Limb (tissue), 2 donors: ENCODE measurements around the gene SLC7A5.
"Not testable (repeated sequence)": the region's sequence is repeated elsewhere in the genome, so short reads cannot be mapped to it uniquely, and the experiment has no call there.

Experiments used
- DNase-seq, 2 donors: peaks; one replicate each; pipeline ENCODE4 v3.0.0-alpha.2; 2016; ENCODE audit errors: extremely low spot score in 2 of 2

Gene SLC7A5

GRCh38 chr16:87861300-87862099, 7.8 kb downstream of the SLC7A5 start:
- not testable (repeated sequence) for DNase-seq

- peak in 1 of 2 donors; percentile 66 for DNase-seq
Measured at GRCh38 chr16:87860553-87861299, 8.6 kb downstream of the SLC7A5 start.

- not testable (repeated sequence) for DNase-seq
Measured at GRCh38 chr16:87858151-87858993, 10.9 kb downstream of the SLC7A5 start.

GRCh38 chr16:87856791-87857228, 12.5 kb downstream of the SLC7A5 start:
- DNase-seq: no peak

- no peak for DNase-seq
Measured at GRCh38 chr16:87855852-87856715, 13.2 kb downstream of the SLC7A5 start.

GRCh38 chr16:87854907-87855683, 14.2 kb downstream of the SLC7A5 start:
- DNase-seq: no peak

- DNase-seq: no peak
Measured at GRCh38 chr16:87854053-87854906, 15.0 kb downstream of the SLC7A5 start.

GRCh38 chr16:87853411-87854052, 15.8 kb downstream of the SLC7A5 start:
- peak; percentile 78 to 91 for DNase-seq

GRCh38 chr16:87851601-87852000, 17.7 kb downstream of the SLC7A5 start:
- no peak for DNase-seq

GRCh38 chr16:87851141-87851587, 18.1 kb downstream of the SLC7A5 start:
- no peak for DNase-seq

GRCh38 chr16:87850009-87851006, 19.0 kb downstream of the SLC7A5 start:
- DNase-seq: peak in 1 of 2 donors; percentile 83

- no peak for DNase-seq
Measured at GRCh38 chr16:87849419-87850008, 19.8 kb downstream of the SLC7A5 start.

- DNase-seq: no peak
Measured at GRCh38 chr16:87848676-87849345, 20.5 kb downstream of the SLC7A5 start.

- DNase-seq: peak in 1 of 2 donors; percentile 60
Measured at GRCh38 chr16:87847785-87848675, 21.3 kb downstream of the SLC7A5 start.

GRCh38 chr16:87847467-87847784, 21.9 kb downstream of the SLC7A5 start:
- DNase-seq: no peak
